Measurements from ENCODE around the gene REXO2.

REXO2 gene

DNA sequence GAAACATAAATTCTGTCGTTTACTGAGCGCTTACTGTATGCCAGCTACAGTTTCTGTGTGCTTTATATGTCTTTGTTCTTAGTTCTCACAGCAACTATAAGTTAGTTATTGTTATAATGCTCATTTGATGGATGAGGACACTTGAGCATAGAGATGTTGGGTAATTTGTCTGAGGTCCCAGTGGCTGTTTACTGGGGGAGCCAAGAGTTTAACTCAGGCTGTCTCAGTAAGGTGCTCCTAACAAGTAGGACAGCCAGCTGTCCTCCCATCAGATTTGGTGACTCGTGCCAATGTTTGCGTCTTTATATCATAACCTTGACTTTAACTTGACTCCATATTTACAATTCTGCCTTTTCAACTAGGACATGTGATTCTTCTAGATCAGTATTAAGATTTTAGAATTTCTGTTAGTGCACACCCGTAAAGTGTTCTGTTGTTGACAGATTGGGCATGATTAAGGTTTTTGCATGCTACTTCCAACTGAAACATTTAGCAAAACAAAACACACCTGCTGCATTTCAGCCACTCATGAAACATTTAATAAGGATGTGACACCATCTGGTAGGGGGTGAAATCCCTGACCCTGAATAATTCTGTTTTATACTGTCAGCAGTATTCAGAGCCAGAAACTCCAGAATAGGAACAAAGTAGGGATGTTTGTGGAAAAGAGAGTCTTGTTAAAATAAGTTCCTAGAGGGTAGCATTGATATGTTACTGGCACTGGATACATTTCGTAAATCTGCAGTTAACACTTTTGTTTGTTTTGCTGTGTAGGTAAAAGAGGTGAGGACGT is 1.9 kb downstream of the REXO2 start:
- peak; percentile 17 for DNase-seq

DNA sequence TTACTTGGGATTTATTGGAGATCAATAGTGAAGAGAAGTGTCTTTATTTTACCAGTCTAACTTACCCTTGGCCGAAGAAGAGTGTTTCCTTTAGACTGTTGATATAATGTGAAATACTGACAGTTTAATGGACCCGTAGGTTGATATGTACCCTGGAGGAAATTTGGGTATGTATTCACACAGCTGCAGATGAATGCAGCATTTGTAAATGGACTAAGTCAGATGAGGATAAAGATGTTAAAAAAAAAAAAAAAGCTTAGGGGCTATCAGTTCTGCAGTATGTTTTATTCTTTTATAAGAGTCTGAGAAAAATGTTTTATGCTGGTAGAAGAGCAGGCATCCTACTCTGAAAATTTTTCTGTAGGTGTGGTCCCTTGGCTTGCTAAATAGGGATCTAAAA is 2.7 kb downstream of the REXO2 start:
- no peak for DNase-seq

- DNase-seq = no peak
Measured at GRCh38 chr11:114442536-114442935, 3.3 kb downstream of the REXO2 start.

DNA sequence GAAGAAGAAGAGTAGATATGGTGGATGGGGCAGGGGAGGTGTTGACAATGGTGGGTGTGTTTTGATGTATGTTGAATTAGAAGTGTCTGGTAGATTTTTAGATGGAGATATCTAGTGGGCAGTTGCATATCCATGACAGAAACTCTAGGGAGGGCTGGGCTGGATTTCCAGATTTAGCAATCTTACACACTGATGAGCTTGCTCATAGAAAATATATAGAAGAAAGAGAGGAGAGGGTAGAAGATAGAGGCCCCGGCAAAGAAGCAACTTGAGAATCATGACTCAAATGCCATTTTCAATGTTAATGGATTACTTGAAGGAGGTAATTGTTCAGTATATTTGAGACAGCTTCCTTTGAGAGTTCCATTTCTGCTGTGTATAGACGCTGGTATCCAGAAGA is 8.2 kb downstream of the REXO2 start:
- no peak for DNase-seq

DNA sequence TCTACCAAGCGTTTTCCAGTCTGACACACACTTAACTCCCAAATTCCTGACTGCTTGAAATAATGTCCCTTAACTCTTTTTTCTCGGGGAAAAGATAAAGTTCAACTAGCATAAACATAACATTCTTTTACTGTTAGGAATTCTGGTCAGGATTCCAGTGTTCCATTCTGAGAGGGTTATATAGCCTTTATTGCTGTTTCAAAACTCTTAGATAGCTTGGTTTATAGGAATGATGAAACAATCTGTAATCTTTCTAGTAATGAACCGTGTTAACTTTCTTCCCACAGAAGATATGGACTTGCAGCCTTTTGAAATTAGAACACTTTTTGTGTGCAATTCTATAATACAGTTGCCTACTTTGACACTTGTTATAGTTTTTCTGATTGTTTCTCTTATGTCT is 8.6 kb downstream of the REXO2 start:
- no peak for DNase-seq

GRCh38 chr11:114448749-114449482 is 9.6 kb downstream of the REXO2 start:
- no peak for DNase-seq

GRCh38 chr11:114449845-114450244 is 10.6 kb downstream of the REXO2 start:
- DNase-seq = no peak

DNA sequence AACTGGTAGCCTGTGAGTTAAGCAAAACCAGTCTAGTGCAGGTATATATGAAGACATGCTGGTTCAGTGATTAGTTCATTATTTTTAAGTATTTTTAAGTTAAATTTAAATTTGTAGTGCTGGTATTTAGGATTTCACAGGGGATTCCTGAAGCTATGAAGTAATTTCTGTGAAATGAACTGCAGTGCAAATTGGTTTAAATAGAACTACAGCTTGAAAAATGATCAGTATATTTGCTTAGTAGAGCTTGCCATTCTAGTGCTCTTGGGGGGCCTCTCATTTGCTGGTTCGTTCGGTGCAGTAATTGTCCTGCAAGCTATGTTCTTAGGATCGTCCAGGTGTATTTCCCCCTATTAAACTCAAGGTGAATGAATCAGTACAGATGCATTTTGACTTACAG is 13.1 kb downstream of the REXO2 start:
- DNase-seq = no peak

GRCh38 chr11:114463999-114464398 is 24.7 kb downstream of the REXO2 start:
- no peak for DNase-seq

DNA sequence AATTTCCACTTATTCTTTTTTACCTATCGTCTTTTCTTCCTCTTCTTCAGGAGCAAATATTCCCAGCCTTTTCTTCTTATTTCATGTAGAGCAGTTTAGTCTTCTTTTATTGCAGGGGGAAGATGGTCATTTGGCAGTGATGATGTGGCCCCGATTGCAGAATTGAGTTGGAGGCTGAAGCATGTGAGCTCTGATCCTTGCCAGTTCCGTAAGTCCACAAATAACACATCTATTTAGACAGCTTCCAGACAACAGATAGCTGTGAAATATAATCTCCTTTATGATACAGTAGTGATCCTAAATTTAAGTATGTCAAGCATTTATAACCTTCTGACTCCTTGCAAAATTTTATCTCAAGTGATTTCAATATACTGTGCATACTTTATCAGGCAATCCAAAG is 27.5 kb downstream of the REXO2 start:
- DNase-seq = no peak

DNA sequence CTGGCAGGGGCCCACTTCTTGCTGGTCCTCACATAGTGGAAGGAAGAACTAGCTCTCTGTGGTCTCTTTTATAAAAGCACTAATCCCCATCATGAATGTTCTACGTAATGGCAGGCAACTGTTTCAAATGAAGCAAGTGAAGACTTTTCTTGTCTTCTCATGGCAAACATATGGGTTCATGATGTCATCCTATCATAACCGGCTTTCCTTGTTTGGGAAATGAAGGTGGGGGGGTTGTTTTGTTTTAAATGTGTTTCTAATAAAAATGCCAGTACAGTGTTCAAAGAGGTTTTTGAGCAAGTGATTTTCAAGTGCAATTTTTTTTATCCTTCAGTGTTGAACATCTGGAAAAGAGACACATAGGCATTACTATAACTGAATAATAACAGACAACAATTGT is 33.4 kb downstream of the REXO2 start:
- DNase-seq = no peak

- no peak for DNase-seq
Measured at GRCh38 chr11:114478001-114478410, 38.7 kb downstream of the REXO2 start.

DNA sequence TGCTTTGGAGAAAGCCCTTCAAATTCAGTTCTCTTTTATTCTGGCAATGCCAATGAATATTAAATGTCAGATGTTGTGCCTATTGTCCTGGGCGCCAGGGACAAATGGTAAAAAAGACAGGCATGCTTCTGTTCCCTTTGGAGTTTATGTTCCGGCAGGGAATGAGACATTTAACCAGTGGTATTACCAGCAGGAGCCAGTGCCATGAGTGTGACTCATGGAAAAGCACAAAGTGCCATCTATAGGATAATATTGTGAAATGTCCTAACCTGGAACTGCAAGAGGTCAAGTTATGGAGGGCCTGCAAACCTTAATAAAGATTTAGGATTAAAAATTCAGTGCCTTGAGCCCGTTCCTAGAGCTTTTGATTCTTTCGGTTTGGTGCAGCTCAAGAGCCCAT is 39.5 kb downstream of the REXO2 start:
- DNase-seq = no peak

- no peak for DNase-seq
Measured at GRCh38 chr11:114479331-114479730, 40.1 kb downstream of the REXO2 start.

DNA sequence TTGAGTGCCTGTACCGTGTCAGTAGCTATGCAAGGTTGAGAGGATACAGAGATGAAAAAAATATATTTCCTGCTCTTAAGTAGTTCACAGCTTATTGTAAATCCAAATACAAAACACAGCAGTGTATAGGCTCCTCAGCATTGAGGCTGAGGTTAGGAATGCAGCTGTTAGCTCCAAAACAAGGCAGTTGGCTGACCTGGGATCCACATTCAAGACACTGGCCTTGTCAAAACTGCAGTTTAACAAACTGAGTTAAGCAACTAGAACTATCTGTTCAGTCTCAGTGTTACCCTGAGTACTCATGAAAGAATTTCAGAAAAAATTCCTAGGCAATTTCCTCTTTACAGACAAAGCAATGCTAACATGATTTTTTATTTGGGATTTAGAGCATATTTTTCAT is 42.8 kb downstream of the REXO2 start:
- DNase-seq = no peak

DNA sequence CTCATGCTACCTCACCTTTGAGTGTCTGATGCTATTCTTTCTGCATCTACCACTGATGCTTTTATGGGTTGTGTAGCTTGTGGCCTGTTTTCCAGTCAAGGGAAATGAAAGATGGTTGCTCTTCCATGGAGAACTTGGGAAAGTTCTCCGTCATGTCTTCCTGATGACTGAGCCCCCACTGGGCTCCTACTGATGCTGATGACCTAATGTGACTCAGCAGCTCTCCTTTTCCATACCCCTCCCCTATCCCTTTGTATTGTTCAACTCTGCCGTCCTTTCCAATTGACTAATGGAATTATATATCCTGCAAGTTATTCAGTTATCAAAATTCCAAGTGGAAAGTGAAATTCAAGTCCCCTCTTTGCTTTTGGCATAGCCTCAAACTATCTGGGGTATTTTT is 44.7 kb downstream of the REXO2 start:
- no peak for DNase-seq

- peak; percentile 10 for DNase-seq
Measured at GRCh38 chr11:114496915-114497314, 57.6 kb downstream of the REXO2 start.

DNA sequence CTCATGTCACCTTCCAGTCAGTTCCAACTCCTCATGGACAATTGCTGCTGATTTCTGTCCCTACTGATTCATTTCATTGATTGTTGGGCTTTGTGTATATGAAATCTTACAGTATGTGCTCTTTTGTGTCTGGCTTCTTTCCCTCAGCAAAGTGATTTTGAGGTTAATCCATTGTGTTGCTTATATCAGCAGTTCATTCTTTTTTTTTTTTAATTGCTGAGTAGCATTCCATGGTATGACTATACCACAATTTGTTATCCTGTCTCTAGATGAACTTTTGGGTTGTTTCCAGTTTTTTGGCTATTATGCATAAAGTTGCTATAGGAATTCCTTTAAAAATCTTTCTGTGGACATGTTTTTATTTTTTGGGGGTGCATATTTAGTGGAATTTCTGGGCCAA is 60.5 kb downstream of the REXO2 start:
- no peak for DNase-seq

All from RPMI8226 (cell line).